Loucy (cell line): ENCODE measurements around the gene FOXE3.

Experiments
- EZH2phosphoT487 ChIP-seq: fragments of 200-600 bp; IDR thresholded peaks from 2 replicates; pipeline ENCODE4 v1.6.1; 2018; ENCODE audit warnings: antibody characterized with exemption, mild to moderate bottlenecking, moderate library complexity, borderline replicate concordance
- TF ChIP-seq, protein P1 (sequence below): fragments of 200-600 bp; sonication (generic); conservative IDR thresholded peaks from 2 replicates; pipeline ENCODE4 v1.5.1; 2014; ENCODE audit warnings: mild to moderate bottlenecking, antibody characterized with exemption, low read length

DNA sequence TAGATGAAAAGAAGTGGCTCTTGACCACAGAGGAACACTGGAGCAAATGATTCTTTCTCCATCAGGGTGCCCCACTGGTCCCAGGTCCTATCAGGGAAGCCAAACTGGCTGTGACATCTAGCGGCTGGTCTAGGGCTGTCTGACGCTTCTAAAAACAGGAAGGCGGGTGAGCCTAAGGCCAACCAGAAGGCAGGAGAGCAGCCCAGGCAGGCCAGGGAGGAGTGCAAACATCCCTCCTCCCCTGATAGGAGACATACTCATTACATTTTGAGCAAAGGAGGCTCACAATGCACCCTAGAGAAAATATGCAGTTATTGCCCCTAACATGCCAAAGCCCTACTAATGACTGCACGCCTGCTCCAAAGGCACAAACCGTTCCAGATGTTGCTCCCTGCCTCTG is 10.4 kb upstream of the FOXE3 start:
- TF ChIP-seq, protein P1, sequence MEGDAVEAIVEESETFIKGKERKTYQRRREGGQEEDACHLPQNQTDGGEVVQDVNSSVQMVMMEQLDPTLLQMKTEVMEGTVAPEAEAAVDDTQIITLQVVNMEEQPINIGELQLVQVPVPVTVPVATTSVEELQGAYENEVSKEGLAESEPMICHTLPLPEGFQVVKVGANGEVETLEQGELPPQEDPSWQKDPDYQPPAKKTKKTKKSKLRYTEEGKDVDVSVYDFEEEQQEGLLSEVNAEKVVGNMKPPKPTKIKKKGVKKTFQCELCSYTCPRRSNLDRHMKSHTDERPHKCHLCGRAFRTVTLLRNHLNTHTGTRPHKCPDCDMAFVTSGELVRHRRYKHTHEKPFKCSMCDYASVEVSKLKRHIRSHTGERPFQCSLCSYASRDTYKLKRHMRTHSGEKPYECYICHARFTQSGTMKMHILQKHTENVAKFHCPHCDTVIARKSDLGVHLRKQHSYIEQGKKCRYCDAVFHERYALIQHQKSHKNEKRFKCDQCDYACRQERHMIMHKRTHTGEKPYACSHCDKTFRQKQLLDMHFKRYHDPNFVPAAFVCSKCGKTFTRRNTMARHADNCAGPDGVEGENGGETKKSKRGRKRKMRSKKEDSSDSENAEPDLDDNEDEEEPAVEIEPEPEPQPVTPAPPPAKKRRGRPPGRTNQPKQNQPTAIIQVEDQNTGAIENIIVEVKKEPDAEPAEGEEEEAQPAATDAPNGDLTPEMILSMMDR = no peak
- TF ChIP-seq EZH2phosphoT487 = no peak
